ENCODE results near the gene LRRFIP1. TPM values are rescaled to one million over a fixed set of nuclear protein-coding genes. Genes with fewer than 3 reads are reported as not detected.

The LRRFIP1 gene
- total and polyA plus RNA-seq, 12 donors, result 18.7 to 79.7 (median 51.8) TPM

GRCh38 chr2:237726401-237726830 is 99.0 kb downstream of the LRRFIP1 start:
- Histone ChIP-seq H3K27ac (peak overlapping the region in 1 of 5 donors; percentile 66), H3K4me1 (replicated peaks in 1 of 2) (peaks cover 14 to 69% of the 10 kb centered on the region in 2 donors), H3K9me3 (replicated peaks in 1 of 3) (no peaks in the 10 kb centered on the region), H3K36me3 (replicated peaks in 1 of 2) (no peaks in the 10 kb centered on the region), H3K27me3 (no peaks in the 10 kb centered on the region), H3K4me3 (no peak overlapping the region)
- no peak for TF ChIP-seq POLR2A (IDR thresholded peaks at IDR 0.05)
- TF ChIP-seq CTCF (IDR thresholded peaks at IDR 0.05), result no peak
- intact Hi-C loops (cut with DNase I), result no loop called here
- 14 to 23% (median 18%) methylated on average over 7 of the region's 7 CpGs for WGBS, 4 donors
- DNase-seq, result peak in 2 of 7 donors; percentile 62 to 79

- 75 to 84% (median 81%) methylated on average over 5 of the region's 5 CpGs for WGBS, 4 donors
- TF ChIP-seq POLR2A (IDR thresholded peaks at IDR 0.05) (no peak), CTCF (IDR thresholded peaks at IDR 0.05) (no peak)
- peak overlapping the region in 1 of 5 donors; percentile 5 for H3K27ac ChIP-seq
- peaks cover 22 to 69% of the 10 kb centered on the region in 2 donors for H3K4me1 ChIP-seq (replicated peaks in 1 of 2)
- H3K27me3 ChIP-seq, result no peaks in the 10 kb centered on the region
- intact Hi-C loops (cut with DNase I), result no loop called here
- no peaks in the 10 kb centered on the region for H3K36me3 ChIP-seq (replicated peaks in 1 of 2)
- H3K9me3 ChIP-seq (replicated peaks in 1 of 3), result no peaks in the 10 kb centered on the region
- DNase-seq, result peak in 2 of 7 donors; percentile 36 to 54
- no peak overlapping the region for H3K4me3 ChIP-seq
Measured at GRCh38 chr2:237727363-237727762, 100.0 kb downstream of the LRRFIP1 start.

- Histone ChIP-seq H3K4me3 (no peak overlapping the region), H3K36me3 (replicated peaks in 1 of 2) (no peaks in the 10 kb centered on the region), H3K4me1 (replicated peaks in 1 of 2) (peaks cover 39 to 74% of the 10 kb centered on the region in 2 donors), H3K27me3 (no peaks in the 10 kb centered on the region), H3K9me3 (replicated peaks in 1 of 3) (no peaks in the 10 kb centered on the region), H3K27ac (no peak overlapping the region)
- 91 to 95% (median 94%) methylated on average over 12 of the region's 12 CpGs for WGBS, 4 donors
- intact Hi-C loops (cut with DNase I), result loop anchor here in 1 of 2 donors (5.0 kb wide), 1 partner anchor 38 kb away; no protein-coding TSS in a partner anchor
- TF ChIP-seq POLR2A (IDR thresholded peaks at IDR 0.05) (no peak), CTCF (IDR thresholded peaks at IDR 0.05) (no peak)
- peak in 1 of 7 donors; percentile 35 for DNase-seq
Measured at GRCh38 chr2:237729681-237730475, 102.5 kb downstream of the LRRFIP1 start.

- no peak overlapping the region for H3K4me3 ChIP-seq
- DNase-seq, result peak in 6 of 7 donors; percentile 57 to 85 (median 68)
- H3K27ac ChIP-seq, result peak overlapping the region in 2 of 5 donors; percentile 21 to 87
- no peaks in the 10 kb centered on the region for H3K27me3 ChIP-seq
- WGBS, 4 donors, result 27 to 41% (median 31%) methylated on average over 6 of the region's 6 CpGs
- intact Hi-C loops (cut with DNase I), result loop anchor here in 1 of 2 donors (5.0 kb wide), 1 partner anchor 39 kb away; no protein-coding TSS in a partner anchor
- no peak for TF ChIP-seq CTCF (IDR thresholded peaks at IDR 0.05)
- no peak for TF ChIP-seq POLR2A (IDR thresholded peaks at IDR 0.05)
- no peaks in the 10 kb centered on the region for H3K36me3 ChIP-seq (replicated peaks in 1 of 2)
- H3K4me1 ChIP-seq (replicated peaks in 1 of 2), result peaks cover 30 to 71% of the 10 kb centered on the region in 2 donors
- H3K9me3 ChIP-seq (replicated peaks in 1 of 3), result no peaks in the 10 kb centered on the region
Measured at GRCh38 chr2:237731663-237732062, 104.3 kb downstream of the LRRFIP1 start.

All from adrenal gland (tissue), 12 donors.